MM.1S (cell line): Measurements from ENCODE around the gene PDCD2.

Source experiments
- DNase-seq: peaks from one replicate; pipeline ENCODE4 v3.0.0-alpha.2; 2015
- H2AFZ ChIP-seq: fragments of 300-600 bp; sonication (generic); 2 replicates; pipeline ENCODE4 v1.6.0; 2016; ENCODE audit warnings: antibody characterized with exemption, low read length
- H3F3A ChIP-seq: fragments of 300-600 bp; sonication (generic); 2 replicates; pipeline ENCODE4 v1.6.1; 2016; ENCODE audit warnings: mild to moderate bottlenecking, antibody characterized with exemption, low read length, moderate library complexity, mixed read lengths; ENCODE audit not compliant: insufficient read depth
- H3K27ac ChIP-seq: fragments of 300-600 bp; sonication (generic); 2 replicates; pipeline ENCODE4 v1.5.1; 2016; ENCODE audit warnings: mild to moderate bottlenecking, low read length
- H3K27me3 ChIP-seq: fragments of 300-600 bp; sonication (generic); replicated peaks from 2 replicates; pipeline ENCODE4 v1.6.0; 2016; ENCODE audit warnings: low read length; ENCODE audit not compliant: insufficient read depth
- H3K36me3 ChIP-seq: fragments of 300-600 bp; sonication (generic); replicated peaks from 2 replicates; pipeline ENCODE4 v1.6.1; 2016; ENCODE audit warnings: mild to moderate bottlenecking, low read length, mixed read lengths; ENCODE audit not compliant: insufficient read depth
- H3K4me1 ChIP-seq: fragments of 300-600 bp; sonication (generic); 2 replicates; pipeline ENCODE4 v1.6.1; 2016; ENCODE audit warnings: low read length, mixed read lengths
- H3K4me2 ChIP-seq: fragments of 300-600 bp; sonication (generic); 2 replicates; pipeline ENCODE4 v1.6.0; 2016; ENCODE audit warnings: low read depth, low read length
- H3K4me3 ChIP-seq: fragments of 300-600 bp; sonication (generic); 2 replicates; pipeline ENCODE4 v1.5.1; 2016; ENCODE audit warnings: low read length, mixed read lengths
- H3K79me2 ChIP-seq: fragments of 300-600 bp; sonication (generic); 2 replicates; pipeline ENCODE4 v1.6.1; 2016; ENCODE audit warnings: mixed run types, low read length, mixed read lengths
- H3K9ac ChIP-seq: fragments of 300-600 bp; sonication (generic); 2 replicates; pipeline ENCODE4 v1.6.1; 2016; ENCODE audit warnings: low read length, mixed read lengths
- H3K9me2 ChIP-seq: fragments of 300-600 bp; sonication (generic); replicated peaks from 2 replicates; pipeline ENCODE4 v1.6.1; 2016; ENCODE audit warnings: mild to moderate bottlenecking, low read length, mixed read lengths; ENCODE audit not compliant: insufficient read depth
- H3K9me3 ChIP-seq: fragments of 300-600 bp; sonication (generic); replicated peaks from 2 replicates; pipeline ENCODE4 v1.6.1; 2016; ENCODE audit warnings: mild to moderate bottlenecking, low read length, mixed read lengths; ENCODE audit not compliant: insufficient read depth
- H4K20me1 ChIP-seq: fragments of 300-600 bp; sonication (generic); 2 replicates; pipeline ENCODE4 v1.6.1; 2016; ENCODE audit warnings: mild to moderate bottlenecking, low read length, moderate library complexity, mixed read lengths; ENCODE audit not compliant: insufficient read depth
- EZH2 ChIP-seq: fragments of 300-600 bp; sonication (generic); optimal IDR thresholded peaks from 2 replicates; pipeline ENCODE3; 2017; ENCODE audit warnings: low read depth, mild to moderate bottlenecking, antibody characterized with exemption, low read length, mixed read lengths
- EZH2phosphoT487 ChIP-seq: fragments of 300-600 bp; sonication (generic); IDR thresholded peaks from 2 replicates; pipeline ENCODE4 v1.6.1; 2018; ENCODE audit warnings: antibody characterized with exemption, low read length
- TF ChIP-seq, protein P1 (sequence below): fragments of 300-600 bp; sonication (generic); IDR thresholded peaks from 2 replicates; pipeline ENCODE4 v1.5.1; 2016; ENCODE audit warnings: antibody characterized with exemption, low read length, mixed read lengths

The PDCD2 gene

GRCh38 chr6:170564936-170565530 is 19.4 kb downstream of the PDCD2 start:
- Histone ChIP-seq H3K79me2 (no peaks in the 10 kb centered on the region), H3K36me3 (no peaks in the 10 kb centered on the region), H3K4me1 (no peaks in the 10 kb centered on the region), H3K27me3 (no peaks in the 10 kb centered on the region), H3K9me3 (no peaks in the 10 kb centered on the region), H3K9ac (no peak overlapping the region), H3F3A (no peaks in the 10 kb centered on the region), H4K20me1 (no peaks in the 10 kb centered on the region), H3K27ac (no peak overlapping the region), H2AFZ (no peak overlapping the region), H3K4me3 (no peak overlapping the region), H3K4me2 (no peak overlapping the region), H3K9me2 (no peaks in the 10 kb centered on the region)
- DNase-seq: no peak
- no peak for TF ChIP-seq EZH2phosphoT487
- TF ChIP-seq, protein P1, sequence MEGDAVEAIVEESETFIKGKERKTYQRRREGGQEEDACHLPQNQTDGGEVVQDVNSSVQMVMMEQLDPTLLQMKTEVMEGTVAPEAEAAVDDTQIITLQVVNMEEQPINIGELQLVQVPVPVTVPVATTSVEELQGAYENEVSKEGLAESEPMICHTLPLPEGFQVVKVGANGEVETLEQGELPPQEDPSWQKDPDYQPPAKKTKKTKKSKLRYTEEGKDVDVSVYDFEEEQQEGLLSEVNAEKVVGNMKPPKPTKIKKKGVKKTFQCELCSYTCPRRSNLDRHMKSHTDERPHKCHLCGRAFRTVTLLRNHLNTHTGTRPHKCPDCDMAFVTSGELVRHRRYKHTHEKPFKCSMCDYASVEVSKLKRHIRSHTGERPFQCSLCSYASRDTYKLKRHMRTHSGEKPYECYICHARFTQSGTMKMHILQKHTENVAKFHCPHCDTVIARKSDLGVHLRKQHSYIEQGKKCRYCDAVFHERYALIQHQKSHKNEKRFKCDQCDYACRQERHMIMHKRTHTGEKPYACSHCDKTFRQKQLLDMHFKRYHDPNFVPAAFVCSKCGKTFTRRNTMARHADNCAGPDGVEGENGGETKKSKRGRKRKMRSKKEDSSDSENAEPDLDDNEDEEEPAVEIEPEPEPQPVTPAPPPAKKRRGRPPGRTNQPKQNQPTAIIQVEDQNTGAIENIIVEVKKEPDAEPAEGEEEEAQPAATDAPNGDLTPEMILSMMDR: no peak
- no peak for TF ChIP-seq EZH2

DNA sequence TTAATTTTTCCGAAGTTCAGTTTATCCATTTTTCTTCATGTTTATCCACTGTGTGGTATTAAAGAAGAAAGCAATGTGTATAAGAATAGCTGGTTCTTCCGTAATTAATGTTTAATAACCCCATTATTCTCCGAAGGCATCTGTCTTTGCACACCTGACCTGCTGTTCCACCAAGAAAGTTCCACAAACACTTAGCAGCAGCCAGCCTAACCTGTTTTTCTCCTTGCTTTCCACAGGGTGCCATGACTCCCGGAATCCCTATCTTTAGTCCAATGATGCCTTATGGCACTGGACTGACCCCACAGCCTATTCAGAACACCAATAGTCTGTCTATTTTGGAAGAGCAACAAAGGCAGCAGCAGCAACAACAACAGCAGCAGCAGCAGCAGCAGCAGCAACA is 22.9 kb downstream of the PDCD2 start:
- DNase-seq: no peak
- no peaks in the 10 kb centered on the region for H3K4me1 ChIP-seq
- no peaks in the 10 kb centered on the region for H3K27me3 ChIP-seq
- TF ChIP-seq EZH2: no peak
- TF ChIP-seq EZH2phosphoT487: no peak
- TF ChIP-seq, protein P1: no peak
- H3K4me2 ChIP-seq: no peak overlapping the region
- H3K9ac ChIP-seq: no peak overlapping the region
- no peaks in the 10 kb centered on the region for H3K9me2 ChIP-seq
- H3K27ac ChIP-seq: no peak overlapping the region
- H3K36me3 ChIP-seq: no peaks in the 10 kb centered on the region
- H3K4me3 ChIP-seq: no peak overlapping the region
- H3F3A ChIP-seq: no peaks in the 10 kb centered on the region
- H2AFZ ChIP-seq: no peak overlapping the region
- no peaks in the 10 kb centered on the region for H3K9me3 ChIP-seq
- H3K79me2 ChIP-seq: peaks cover 13% of the 10 kb centered on the region
- H4K20me1 ChIP-seq: no peaks in the 10 kb centered on the region

DNA sequence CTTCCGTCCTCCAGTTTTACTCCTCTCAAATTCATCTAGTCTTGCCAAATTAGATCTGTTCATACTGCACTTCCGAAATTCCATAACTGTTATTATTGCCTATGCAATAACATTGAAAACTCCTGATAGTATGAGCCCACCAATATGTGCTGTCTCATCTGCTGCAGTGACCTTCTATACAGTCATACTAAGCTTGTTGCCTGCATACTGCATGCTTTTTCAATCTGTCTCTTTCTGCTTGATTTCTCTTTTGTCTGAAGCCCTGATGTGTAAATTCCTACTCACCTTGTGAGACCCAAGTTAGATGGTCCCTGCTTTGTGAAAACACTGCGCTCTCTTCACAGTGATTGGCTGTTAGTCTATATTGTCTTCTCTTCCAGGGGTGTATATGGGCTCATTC is 29.1 kb downstream of the PDCD2 start:
- Histone ChIP-seq H3K4me3 (peak overlapping the region; percentile 85), H3K4me2 (peak overlapping the region; percentile 78), H3K9me2 (no peaks in the 10 kb centered on the region), H3K79me2 (peaks cover 63% of the 10 kb centered on the region), H3K27ac (no peak overlapping the region), H3K36me3 (no peaks in the 10 kb centered on the region), H4K20me1 (peaks cover 2% of the 10 kb centered on the region; the same call in 1 of the 2 replicates), H3K9me3 (no peaks in the 10 kb centered on the region), H3K27me3 (no peaks in the 10 kb centered on the region), H3K4me1 (peaks cover 12% of the 10 kb centered on the region), H3F3A (peaks cover 7% of the 10 kb centered on the region; the same call in 1 of the 2 replicates), H2AFZ (no peak overlapping the region), H3K9ac (peak overlapping the region; percentile 82; the same call in 1 of the 2 replicates)
- DNase-seq: no peak
- no peak for TF ChIP-seq EZH2phosphoT487
- TF ChIP-seq EZH2: no peak
- TF ChIP-seq, protein P1: no peak
